HG02981 (cell line): ENCODE data around the gene GTF2H1.
A peak's percentile ranks its signal among the peaks of the same experiment; 100 is the strongest.

Experiments
- ATAC-seq: cut with Tn5 transposase; IDR thresholded peaks from one replicate; pipeline ENCODE4 v1.9.1; 2021; ENCODE audit warnings: mild to moderate bottlenecking, moderate library complexity; ENCODE audit not compliant: unreplicated experiment

The GTF2H1 gene

DNA sequence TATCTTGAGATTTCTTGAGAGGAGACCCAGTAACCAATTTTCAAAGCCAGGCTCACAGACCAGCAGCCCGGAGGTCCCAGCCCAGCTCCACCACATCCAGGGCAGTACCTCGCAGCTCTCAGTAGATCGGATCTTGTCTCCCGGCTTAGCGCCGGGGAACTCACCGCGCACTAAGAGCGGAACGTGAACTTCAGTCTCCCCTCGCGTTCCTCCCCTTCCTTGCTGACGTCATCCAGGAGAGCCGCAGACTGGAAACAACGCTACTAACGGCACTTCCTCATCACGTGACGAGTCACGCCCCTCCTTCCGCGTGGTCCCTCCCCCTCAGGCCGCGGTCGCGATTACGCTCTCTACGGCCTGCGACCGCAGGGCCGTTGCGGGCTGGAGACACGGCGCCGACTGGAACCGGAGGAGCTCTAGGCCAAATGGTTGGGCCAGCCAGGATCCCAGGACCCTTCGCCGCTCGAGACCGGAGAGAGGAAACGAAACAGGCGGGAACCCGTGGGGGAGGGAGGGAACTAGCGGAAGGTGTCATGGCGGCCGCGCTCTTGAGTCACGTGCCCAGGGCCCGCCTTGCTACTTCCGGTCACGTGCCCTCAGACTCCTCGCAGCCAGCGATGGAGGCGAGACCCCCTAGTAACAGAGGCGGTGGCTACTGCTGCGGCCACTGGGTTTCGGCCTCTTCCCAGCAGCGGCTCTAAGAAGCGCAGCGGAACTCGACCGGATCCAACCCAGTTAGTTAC, at the start of gene GTF2H1, which contains the start of gene HPS5:
Gene GTF2H1 (plus strand): TSS at position 599 of the 743 bp plus-strand sequence. CDS start 10,508 bp downstream, outside the sequence.
Gene HPS5 (minus strand): TSS at position 172 of the 743 bp plus-strand sequence. CDS start 4,282 bp downstream, outside the sequence.
- peak; percentile 87 for ATAC-seq

DNA sequence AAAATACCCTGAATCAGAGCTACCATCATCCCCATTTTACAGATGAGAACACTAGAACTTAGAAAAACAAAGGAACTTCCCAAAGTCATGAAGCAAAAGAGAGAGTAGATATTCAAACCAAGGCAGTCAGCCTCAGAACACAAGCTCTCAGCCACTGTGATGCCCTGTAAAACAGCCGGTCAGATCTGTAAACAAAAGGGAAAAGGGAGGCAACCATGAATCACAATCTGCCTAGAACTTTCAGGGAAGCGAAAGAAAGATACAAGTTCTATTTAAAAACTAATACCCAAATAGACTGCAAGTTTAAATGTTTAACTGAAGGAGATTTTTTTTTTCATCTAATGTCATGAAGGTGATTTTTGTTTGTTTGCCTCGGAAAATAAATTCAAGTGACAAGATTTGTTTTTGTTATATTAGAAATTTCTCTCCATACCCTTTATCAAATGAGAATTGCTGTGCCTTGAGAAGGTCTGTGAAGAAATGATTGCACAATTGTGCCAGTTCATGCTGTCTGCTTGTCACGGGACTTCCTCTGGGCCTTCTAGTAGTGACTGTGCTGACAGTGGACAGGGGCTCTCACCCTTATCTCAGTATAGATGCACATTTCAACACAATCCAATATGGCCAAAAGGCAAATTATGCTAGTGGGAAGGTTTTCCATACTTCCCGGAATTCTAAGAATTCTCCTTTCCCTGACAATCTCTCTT, 44.6 kb upstream of the GTF2H1 start:
- ATAC-seq: no peak

DNA sequence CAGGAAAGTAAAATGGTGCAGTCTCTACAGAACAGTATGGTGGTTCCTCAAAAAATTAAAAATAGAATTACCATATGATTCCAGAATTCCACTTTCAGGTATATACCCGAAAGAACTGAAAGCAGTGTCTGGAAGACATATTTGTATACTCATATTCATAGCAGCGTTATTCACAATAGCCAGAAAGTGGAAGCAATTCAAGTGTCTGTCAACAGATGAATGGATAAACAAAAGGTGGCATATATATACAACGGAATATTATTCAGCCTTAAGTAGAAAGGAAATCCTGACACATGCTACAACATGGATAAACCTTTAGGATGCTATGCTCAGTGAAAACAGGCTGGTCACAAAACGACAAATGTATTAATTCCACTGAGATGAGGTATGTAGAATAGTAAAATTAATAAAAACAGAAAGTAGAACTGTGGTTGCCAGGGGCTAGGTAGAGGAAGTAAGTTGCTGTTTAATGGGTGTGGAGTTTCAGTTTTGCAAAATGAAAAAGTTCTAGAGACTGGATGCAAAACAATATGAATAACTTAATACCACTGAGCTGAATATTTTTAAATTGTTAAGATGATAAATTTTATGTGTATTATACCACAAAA, 41.8 kb upstream of the GTF2H1 start:
- peak; percentile 91 for ATAC-seq

DNA sequence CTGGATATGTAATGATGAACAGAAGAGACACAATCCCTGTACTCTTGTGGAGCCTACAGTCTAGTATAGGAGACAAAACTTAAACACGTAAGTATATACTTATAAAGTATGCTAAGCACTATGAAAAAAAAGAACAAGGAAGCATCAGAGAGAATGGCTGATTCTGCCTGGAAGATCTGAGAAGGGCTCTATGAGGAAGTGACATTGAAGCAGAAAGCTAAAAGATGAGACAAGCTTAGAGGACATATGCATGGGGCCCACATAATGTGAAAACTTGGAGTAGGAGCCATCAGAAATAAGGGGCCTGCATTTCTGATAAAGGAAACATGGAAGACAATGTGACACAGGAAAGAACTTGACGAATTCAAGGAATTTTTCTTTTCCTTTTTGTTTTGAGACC, 39.7 kb upstream of the GTF2H1 start:
- ATAC-seq: no peak

DNA sequence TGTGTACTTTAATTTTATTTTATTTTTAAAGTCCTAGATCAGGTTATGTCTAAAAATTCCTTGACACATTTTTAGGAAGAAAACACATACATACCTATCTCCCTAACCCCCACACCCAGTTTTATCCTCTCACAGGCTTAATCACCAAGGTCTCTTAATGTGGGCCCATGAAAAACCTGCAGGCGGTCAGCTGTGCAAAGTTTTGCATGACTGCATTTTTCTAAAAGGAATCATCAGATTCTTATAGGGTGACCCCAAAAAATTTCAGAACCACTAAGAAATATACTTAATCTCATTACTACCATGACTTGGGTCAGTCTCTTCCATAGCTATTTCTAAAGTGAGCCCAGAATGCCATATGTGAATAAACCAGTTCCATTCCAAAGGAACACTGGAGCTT, 36.5 kb upstream of the GTF2H1 start:
- ATAC-seq: no peak

DNA sequence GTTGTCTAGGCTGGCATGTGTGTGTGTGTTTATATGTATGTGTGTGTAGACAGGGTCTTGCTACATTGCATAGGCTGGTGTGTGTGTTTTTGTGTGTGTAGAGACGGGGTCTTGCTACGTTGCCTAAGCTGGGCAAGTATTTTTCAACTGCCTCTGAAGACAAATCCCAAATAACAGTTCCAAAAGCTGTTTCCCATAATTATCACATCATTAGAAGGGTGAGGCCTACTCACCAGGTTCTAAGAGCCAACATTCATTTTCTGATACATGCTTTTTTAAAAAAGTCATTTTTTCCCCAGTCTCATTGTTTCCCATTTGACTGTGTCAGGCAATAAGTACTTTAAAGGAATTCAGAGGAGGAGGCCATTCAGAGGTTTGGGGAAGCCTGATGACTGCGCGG, 33.5 kb upstream of the GTF2H1 start:
- ATAC-seq: no peak

DNA sequence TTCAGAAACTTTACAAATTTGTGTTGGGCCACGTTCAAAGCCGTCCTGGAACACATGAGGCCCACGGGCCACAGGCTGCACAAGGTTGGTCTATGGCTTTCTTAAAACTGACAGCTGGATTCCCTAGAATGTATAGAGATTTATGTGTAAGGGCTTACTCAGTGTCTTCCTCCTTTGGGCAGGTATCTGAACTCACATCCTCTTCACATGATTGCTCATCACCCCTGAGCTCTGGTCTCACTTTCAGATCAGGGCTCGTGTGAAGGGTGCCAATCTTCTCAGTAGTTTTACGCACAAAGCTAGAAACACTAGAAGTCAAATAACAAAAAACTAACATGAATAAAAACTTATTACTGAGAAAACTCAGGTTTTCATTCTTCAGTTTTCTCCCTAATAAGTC, 27.5 kb upstream of the GTF2H1 start:
- no peak for ATAC-seq

DNA sequence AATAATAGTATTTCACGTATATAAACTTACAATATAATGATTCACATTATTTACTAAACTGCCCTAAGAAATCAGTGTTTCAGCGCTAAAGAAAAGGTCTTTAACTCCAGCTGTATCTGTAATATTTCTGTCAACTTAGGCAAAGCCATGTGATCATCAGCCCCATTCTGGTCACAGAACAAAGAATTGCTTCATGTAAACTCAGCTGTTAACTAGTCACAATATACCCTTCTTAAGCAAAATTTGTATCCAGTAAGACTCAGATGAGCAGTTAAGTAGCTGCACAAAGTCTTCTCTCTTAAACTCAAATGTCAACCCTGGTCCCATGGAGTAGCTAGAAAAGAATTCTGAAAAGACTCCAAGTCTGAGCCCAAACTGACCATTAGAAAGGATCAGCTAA, 27.1 kb upstream of the GTF2H1 start:
- ATAC-seq: no peak

DNA sequence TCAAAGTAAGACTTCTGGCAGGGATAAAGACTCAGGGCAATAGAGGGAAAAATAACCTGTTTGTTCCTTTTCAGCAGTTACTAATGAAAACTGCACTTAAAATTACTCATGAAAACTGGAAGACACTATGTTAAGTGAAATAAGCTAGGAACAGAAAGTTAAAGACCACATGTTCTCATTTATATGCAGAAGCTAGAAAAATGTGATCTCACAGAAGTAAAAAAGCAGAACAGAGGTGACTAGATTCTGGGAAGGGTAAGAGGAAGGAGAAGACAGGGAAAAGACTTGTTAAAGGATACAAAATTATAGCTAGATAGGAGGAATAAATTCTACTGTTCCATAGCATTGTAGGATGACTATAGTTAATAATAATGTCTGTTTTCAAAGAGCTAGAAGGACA, 22.6 kb upstream of the GTF2H1 start:
- ATAC-seq: no peak

DNA sequence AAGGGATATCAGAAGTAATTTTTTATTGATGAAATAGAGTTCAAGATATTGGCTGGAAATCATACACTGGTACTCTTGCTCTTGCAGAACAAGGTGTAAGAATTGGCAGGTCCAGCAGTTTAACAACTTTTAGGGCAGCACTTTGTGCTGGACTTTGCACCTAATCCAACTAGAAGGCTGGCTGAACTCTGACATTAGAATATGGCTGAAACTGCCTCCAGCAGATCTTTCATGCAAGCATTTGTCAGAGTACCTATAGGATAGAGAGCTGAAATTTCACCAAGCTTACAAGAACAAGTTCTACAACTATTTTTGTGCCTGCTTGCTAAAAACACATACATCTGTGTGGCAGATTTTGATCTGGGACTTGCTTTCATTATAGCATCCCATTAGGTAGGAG, 17.6 kb upstream of the GTF2H1 start:
- no peak for ATAC-seq

DNA sequence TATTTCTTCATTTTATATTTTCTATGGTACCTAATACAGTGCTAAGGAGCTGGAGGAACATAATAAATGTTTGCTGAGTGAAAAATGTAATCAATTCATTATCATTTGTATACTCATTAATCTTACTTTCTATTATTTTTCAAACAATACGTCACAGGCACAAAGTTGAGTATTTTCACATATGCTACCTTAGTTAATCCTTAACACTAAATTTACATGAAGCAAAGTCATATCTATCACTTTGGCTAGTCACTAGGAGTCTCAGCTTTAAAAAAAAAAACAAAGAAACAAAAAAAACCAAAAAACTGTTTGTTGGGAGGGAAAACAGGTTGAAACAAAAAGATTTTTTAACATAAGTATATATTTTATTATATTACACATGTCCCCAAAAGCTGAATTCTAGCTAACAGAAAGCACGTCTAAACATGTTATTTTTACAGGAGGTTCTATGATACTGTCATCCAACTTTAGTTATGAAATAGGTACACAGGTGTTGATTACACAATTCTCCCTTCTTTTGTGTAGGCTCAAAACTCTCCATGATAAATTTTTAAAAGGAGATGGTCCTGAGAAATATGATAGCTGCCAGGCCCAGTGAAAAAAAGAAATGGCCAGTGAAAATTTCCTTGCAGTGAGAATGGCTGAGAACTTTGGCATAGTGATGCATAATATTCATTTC, 14.8 kb upstream of the GTF2H1 start:
- no peak for ATAC-seq

DNA sequence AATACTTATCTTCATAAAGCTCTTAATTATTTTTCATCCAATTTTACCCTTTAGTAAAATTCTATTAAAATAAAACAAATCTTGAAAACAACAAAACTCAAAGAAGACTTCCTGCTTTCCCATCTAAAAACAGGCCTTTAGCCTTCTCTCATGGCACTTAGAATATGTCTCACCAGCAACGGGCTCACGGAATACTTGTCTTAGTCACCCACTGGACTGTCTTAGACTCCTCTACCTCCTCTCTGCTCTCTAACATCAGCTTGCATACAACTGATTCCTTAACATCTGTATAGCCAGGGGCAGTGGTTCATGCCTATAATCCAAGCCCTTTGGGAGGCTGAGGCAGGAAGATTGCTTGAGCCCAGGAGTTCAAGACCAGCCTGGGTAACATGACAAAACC, 14.1 kb upstream of the GTF2H1 start:
- ATAC-seq: no peak

DNA sequence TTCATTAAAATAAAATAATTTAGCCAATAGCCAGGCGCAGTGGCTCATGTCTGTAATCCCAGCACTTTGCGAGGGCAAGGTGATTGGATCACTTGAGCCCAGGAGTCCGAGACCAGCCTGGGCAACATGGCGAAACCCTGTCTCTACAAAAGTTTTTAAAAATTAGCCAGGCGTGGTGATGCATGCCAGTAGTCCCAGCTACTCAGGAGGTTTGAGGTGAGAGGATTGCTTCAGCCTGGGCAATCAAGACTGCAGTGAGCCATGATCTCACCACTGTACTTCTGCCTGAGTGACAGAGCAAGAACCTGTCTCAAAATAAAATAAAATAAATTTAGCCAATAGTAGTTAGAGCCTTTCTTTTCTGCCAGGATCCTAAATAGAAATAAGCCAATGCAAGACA, 12.7 kb upstream of the GTF2H1 start:
- no peak for ATAC-seq

DNA sequence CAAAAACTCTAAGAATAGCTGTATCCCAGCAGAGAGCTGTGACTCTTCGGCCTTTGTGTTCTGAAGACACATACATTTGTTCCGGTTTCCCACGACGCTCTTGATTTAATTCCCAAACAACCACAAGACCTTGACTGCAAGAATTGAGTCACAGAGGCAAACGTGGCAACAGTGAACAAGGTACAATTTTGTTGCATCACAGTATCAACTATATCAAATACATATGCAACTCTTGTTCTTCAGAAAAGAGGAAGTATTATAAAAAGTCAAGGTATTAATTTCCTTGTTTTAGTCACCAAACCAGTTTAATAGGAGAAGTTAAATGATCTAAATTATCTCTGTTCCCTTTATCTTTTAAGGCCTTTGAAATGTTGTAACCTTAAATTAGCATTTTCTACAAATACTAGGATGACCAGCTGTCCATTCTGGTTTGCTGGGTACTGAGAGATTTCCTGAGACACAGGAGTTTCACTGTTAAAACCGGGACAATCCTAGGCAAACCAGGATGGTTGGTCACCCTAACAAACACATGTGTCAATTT, 11.5 kb upstream of the GTF2H1 start:
- ATAC-seq: peak; percentile 47

DNA sequence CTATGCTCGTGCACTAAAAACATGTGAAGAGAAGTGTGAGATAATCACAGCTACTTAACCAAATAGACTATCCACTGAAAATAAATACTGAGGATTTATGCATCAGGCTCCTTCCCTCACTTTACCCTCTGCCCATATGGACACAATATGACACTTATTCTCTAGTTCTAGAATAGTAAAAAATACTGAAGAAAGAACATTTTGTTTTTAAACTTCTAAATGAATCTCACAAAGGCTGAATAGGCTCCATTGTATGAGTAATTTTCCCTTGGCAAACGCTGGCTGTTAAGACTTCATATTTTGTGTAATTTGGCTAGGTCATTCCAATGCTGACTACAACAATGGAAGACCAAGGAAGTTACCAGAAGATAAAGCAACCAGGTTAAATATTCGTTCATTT, 10.4 kb upstream of the GTF2H1 start:
- ATAC-seq: no peak

DNA sequence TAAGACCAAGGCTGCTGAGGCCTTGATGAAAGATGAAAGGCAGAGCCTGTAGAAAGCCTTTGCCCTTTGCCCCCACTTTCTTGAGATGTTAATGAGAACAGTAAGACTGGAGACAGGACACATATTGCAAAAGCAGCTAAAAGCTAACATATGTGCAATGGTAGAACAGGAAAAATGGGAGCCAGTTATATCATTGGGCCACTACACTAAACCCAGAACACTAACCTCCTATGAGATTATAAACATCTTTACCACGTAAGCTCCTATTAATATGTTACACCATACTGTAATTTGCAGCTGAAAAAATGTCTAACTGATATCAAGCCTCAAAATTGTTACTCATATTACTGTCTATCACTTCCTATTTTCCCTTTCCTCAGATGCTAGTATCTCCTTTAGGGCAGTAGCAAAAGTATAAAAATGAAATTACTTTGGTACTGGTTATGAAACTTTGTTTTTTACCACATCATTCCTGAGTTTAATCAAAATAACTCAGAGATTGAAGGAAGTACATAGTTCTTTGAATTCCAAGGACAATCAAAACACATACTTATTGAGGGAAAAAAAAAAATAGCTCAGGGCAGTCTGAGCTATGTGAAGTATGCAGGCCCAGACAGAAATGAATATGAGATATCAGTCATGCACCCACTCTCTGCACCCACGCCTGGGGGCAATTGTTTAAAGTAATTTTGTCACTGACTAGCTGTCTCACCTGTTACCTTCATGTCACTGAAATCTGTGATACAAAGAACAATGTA, 9.5 kb upstream of the GTF2H1 start:
- ATAC-seq: no peak

DNA sequence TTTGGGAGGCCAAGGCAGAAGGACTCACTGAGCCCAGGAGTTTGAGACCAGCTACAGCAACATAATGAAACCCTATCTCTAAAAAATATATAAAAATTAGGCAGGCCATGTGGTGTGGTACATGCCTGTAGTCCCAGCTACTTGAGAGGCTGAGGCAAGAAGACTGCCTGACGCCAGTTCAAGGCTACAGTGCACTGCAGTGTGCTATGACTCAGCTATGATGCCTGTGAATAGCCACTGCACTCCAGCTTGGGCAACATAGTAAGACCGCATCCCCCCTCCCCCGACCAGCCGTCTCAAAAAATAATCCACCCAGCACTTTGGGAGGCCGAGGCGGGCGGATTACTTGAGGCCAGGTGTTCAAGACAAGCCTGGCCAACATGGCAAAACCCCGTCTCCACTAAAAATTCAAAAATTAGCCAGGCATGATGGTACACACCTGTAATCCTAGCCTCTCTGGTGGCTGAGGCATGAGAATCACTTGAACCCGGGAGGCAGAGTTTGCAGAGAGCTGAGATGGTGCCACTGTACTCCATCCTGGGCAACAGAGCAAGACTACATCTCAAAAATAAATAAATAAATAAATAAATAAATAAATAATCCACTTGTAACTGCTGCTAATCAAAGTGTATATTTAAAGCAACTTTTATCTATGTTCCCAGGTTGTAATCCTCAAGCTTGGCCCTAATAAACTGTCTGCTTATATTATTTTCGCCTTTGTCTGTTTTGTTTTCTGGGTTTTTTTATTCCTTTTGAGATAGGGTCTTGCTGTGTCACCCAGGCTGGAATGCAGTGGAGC, 8.2 kb upstream of the GTF2H1 start:
- ATAC-seq: no peak

DNA sequence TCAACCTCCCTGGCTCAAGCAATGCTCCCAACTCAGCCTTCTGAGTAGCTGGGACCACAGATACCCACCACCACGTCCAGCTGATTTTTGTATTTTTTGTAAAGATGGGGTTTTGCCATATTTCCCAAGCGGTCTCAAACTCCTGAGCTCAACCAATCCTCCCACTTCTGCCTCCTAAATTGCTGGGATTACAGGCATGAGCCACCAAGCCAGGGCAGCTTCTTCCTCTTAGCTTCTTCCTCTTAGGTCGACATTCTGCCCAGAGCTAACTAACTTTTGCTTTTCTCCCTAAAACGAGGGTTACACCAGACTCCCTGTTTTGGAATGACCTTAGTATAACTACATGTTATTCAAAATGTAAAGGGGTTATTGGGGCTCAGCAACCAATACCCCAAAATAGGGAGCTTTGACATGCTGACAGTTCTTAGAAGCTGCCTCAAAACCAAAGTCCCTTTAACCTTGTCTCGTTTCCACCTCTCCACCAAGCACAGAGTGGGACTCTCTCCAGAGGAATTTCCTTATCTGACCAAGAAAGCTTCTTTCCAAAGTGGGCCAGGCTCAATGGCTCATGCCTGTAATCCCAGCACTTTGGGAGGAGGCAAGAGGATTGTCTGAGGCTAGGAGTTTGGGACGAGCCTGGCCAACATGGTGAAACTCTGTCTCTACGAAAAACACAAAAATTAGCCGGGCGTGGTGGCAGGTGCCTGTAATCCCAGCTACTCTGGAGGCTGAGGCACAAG, 7.4 kb upstream of the GTF2H1 start:
- ATAC-seq: no peak

DNA sequence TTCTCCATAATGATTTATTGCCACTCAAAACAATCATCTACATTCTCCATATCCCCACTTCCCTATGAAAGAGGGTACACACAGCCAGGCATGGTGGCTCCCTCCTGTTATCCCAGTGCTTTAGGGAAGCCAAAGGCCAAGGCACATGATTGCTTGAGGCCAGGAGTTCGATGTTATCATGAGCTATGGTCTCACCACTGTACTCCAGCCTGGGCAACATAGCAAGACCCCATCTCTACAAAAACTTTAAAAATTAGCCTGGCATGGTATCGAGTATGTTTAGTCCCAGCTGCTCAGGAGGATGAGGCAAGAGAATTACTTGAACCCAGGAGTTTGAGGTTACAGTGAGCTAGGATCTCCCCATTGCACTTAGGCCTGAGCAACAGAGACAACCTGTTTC, 6.5 kb upstream of the GTF2H1 start:
- no peak for ATAC-seq
